Upper lobe of right lung (tissue), 1 donor: Measurements from ENCODE around the gene ABCC2. TPM values are rescaled to one million over a fixed set of nuclear protein-coding genes. Genes with fewer than 3 reads are reported as not detected.
"Not testable (repeated sequence)": the region's sequence is repeated elsewhere in the genome, so short reads cannot be mapped to it uniquely, and the experiment has no call there.

Source experiments
- ATAC-seq: fragments of 200-7000 bp; cut with Tn5 transposase; one replicate; pipeline ENCODE4 v1.9.1; 2020; ENCODE audit warnings: mild to moderate bottlenecking, moderate library complexity
- DNase-seq: peaks from one replicate; pipeline ENCODE4 v3.0.0-alpha.2; 2020
- H3K27ac ChIP-seq: fragments of 200-600 bp; one replicate; pipeline ENCODE4 v1.8.0; 2022
- H3K27me3 ChIP-seq: fragments of 200-600 bp; one replicate; pipeline ENCODE4 v1.8.0; 2022; ENCODE audit warnings: mild to moderate bottlenecking
- H3K36me3 ChIP-seq: fragments of 200-600 bp; one replicate; pipeline ENCODE4 v1.8.0; 2022
- H3K4me1 ChIP-seq: fragments of 200-600 bp; one replicate; pipeline ENCODE4 v1.8.0; 2022
- H3K4me3 ChIP-seq: fragments of 200-600 bp; one replicate; pipeline ENCODE4 v1.8.0; 2022; ENCODE audit warnings: mild to moderate bottlenecking
- H3K9me3 ChIP-seq: fragments of 200-600 bp; one replicate; pipeline ENCODE4 v1.8.0; 2022
- CTCF ChIP-seq: fragments of 200-600 bp; IDR thresholded peaks from one replicate; pipeline ENCODE4 v1.8.0; 2022; ENCODE audit warnings: antibody characterized with exemption
- intact Hi-C: fragments of 100-400 bp; cut with DNase I; formaldehyde crosslinking; loops from one replicate; pipeline ENCODE4 v1.11.0; 2022
- total RNA-seq: library from RNA; stranded (reverse); fragmentation: NEBNext Ultra II Directional; extraction: Animal tissue kit (Norgen Biotek cat#: 25700); gene quantifications from one replicate; pipeline ENCODE4 v1.2.1, GENCODE V29; 2021
- donor health status: DM: no; HTN: yes; CAD: no; lungs with severe emphysema.

The ABCC2 gene
- total RNA-seq, 1 donor from 2014 or later: 1.1 TPM

DNA sequence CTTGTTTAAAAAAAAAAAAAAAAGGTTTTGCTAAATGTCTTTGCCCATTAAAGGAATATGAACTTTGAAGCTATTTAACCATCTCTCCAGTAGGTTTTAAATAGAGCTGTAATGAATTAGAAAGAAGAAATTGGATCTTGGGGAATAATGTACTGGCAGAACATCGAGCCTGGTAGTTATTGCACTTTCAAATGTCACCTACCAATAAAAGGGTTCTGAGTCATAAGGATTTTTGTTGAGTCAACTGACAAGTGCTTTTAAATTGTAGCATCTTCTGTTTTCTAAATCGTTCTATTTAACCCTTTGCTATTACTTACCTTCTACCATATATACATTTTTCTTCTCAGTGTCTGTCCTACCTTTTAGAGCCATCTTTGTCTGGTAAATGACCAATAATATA lies 39.7 kb upstream of the ABCC2 start:
- no peaks in the 10 kb centered on the region for H3K4me1 ChIP-seq
- intact Hi-C loops: no loop called here
- DNase-seq: no peak
- H3K9me3 ChIP-seq: peaks cover 10% of the 10 kb centered on the region
- no peak for ATAC-seq
- no peak overlapping the region for H3K4me3 ChIP-seq
- no peak overlapping the region for H3K27ac ChIP-seq
- H3K36me3 ChIP-seq: peaks cover 83% of the 10 kb centered on the region
- no peak for TF ChIP-seq CTCF
- no peaks in the 10 kb centered on the region for H3K27me3 ChIP-seq

- no peak overlapping the region for H3K4me3 ChIP-seq
- no peak for ATAC-seq
- H3K36me3 ChIP-seq: peaks cover 90% of the 10 kb centered on the region
- no peak overlapping the region for H3K27ac ChIP-seq
- DNase-seq: no peak
- TF ChIP-seq CTCF: no peak
- peaks cover 10% of the 10 kb centered on the region for H3K9me3 ChIP-seq
- no peaks in the 10 kb centered on the region for H3K4me1 ChIP-seq
- intact Hi-C loops: no loop called here
- no peaks in the 10 kb centered on the region for H3K27me3 ChIP-seq
Measured at GRCh38 chr10:99743841-99744240, 38.6 kb upstream of the ABCC2 start.

DNA sequence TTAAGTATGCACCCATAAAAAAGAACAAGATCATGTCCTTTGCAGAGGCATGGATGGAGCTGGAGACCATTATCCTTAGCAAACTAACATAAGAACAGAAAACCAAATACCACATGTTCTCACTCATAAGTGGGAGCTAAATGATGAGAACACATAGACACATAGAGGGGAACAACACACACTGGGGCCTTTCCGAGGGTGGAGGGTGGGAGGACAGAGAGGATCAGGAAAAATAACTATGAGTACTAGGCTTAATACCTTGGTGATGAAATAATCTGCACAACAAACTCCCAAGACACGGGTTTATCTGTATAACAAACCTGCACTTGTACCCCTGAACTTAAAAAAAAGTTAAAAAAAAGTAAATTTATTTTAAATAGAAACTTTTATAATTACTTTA lies 36.3 kb upstream of the ABCC2 start:
- intact Hi-C loops, ATAC-seq, H3K9me3 ChIP-seq, H3K27me3 ChIP-seq, DNase-seq, H3K4me1 ChIP-seq, H3K4me3 ChIP-seq, H3K27ac ChIP-seq: not testable (repeated sequence)
- peaks cover 93% of the 10 kb centered on the region for H3K36me3 ChIP-seq

- no peak overlapping the region for H3K4me3 ChIP-seq
- no peak overlapping the region for H3K27ac ChIP-seq
- no peaks in the 10 kb centered on the region for H3K27me3 ChIP-seq
- no peak for TF ChIP-seq CTCF
- ATAC-seq (no peak), DNase-seq (no peak)
- H3K36me3 ChIP-seq: peaks cover 94% of the 10 kb centered on the region
- H3K4me1 ChIP-seq: no peaks in the 10 kb centered on the region
- no peaks in the 10 kb centered on the region for H3K9me3 ChIP-seq
- intact Hi-C loops: no loop called here
Measured at GRCh38 chr10:99748823-99749451, 33.5 kb upstream of the ABCC2 start.

GRCh38 chr10:99750641-99751040 lies 31.8 kb upstream of the ABCC2 start:
- intact Hi-C loops: no loop called here
- no peaks in the 10 kb centered on the region for H3K27me3 ChIP-seq
- ATAC-seq: no peak
- no peak for TF ChIP-seq CTCF
- peaks cover 94% of the 10 kb centered on the region for H3K36me3 ChIP-seq
- H3K4me3 ChIP-seq: no peak overlapping the region
- no peaks in the 10 kb centered on the region for H3K4me1 ChIP-seq
- no peaks in the 10 kb centered on the region for H3K9me3 ChIP-seq
- no peak for DNase-seq
- no peak overlapping the region for H3K27ac ChIP-seq

DNA sequence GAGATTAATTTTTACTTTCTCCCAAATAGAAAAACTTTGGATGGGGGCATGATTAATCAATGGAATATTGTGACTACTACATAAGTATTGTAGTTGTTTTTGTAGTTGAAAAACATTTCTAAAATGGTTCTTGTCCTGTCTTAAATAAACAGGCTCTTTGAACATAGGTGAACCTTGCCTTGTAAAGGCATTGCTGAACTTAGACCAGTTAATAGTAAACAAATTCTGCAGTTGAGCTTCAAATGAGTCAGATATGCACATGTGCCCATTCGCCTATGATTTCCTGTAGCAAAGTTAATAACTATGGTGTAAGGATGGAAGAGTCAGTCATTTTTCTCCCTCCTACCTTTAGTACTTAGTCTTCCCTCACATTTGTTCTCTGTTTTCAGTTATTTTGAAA lies 27.8 kb upstream of the ABCC2 start:
- Histone ChIP-seq H3K27me3 (no peaks in the 10 kb centered on the region), H3K4me1 (no peaks in the 10 kb centered on the region), H3K36me3 (peaks cover 95% of the 10 kb centered on the region), H3K27ac (no peak overlapping the region), H3K9me3 (no peaks in the 10 kb centered on the region), H3K4me3 (no peak overlapping the region)
- TF ChIP-seq CTCF: no peak
- ATAC-seq (no peak), DNase-seq (no peak)
- intact Hi-C loops: no loop called here
